ENCODE results near the gene TBC1D19.

Gene TBC1D19

GRCh38 chr4:26736621-26737020 is 152.7 kb downstream of the TBC1D19 start:
- Histone ChIP-seq H3K9me3 (ENCODE audit: low read length) (no peaks in the 10 kb centered on the region), H3K4me3 (ENCODE audit: low read depth in 1 of 2, low read length in 2 of 2) (no peak overlapping the region), H3K9ac (ENCODE audit: low read length) (no peak overlapping the region), H3K27me3 (ENCODE audit: control insufficient read depth in 1 of 2, insufficient read depth in 2 of 2, low read length in 2 of 2) (no peaks in the 10 kb centered on the region), H3K27ac (ENCODE audit: low read depth, low read length) (no peak overlapping the region), H3K36me3 (ENCODE audit: insufficient read depth, low read length) (no peaks in the 10 kb centered on the region), H3K4me1 (ENCODE audit: insufficient read depth, low read length) (no peaks in the 10 kb centered on the region)

GRCh38 chr4:26737385-26737784 is 153.5 kb downstream of the TBC1D19 start:
- Histone ChIP-seq H3K4me3 (ENCODE audit: low read depth in 1 of 2, low read length in 2 of 2) (no peak overlapping the region), H3K27ac (ENCODE audit: low read depth, low read length) (no peak overlapping the region), H3K9me3 (ENCODE audit: low read length) (no peaks in the 10 kb centered on the region), H3K27me3 (ENCODE audit: control insufficient read depth in 1 of 2, insufficient read depth in 2 of 2, low read length in 2 of 2) (no peaks in the 10 kb centered on the region), H3K9ac (ENCODE audit: low read length) (no peak overlapping the region), H3K36me3 (ENCODE audit: insufficient read depth, low read length) (no peaks in the 10 kb centered on the region), H3K4me1 (ENCODE audit: insufficient read depth, low read length) (no peaks in the 10 kb centered on the region)

- Histone ChIP-seq H3K27ac (ENCODE audit: low read depth, low read length) (no peak overlapping the region), H3K27me3 (ENCODE audit: control insufficient read depth in 1 of 2, insufficient read depth in 2 of 2, low read length in 2 of 2) (no peaks in the 10 kb centered on the region), H3K36me3 (ENCODE audit: insufficient read depth, low read length) (no peaks in the 10 kb centered on the region), H3K4me3 (ENCODE audit: low read depth in 1 of 2, low read length in 2 of 2) (no peak overlapping the region), H3K4me1 (ENCODE audit: insufficient read depth, low read length) (no peaks in the 10 kb centered on the region), H3K9me3 (ENCODE audit: low read length) (no peaks in the 10 kb centered on the region), H3K9ac (ENCODE audit: low read length) (no peak overlapping the region)
Measured at GRCh38 chr4:26741491-26741871, 157.6 kb downstream of the TBC1D19 start.

GRCh38 chr4:26746802-26747213 is 162.9 kb downstream of the TBC1D19 start:
- Histone ChIP-seq H3K4me1 (ENCODE audit: insufficient read depth, low read length) (no peaks in the 10 kb centered on the region), H3K4me3 (ENCODE audit: low read depth in 1 of 2, low read length in 2 of 2) (no peak overlapping the region), H3K9ac (ENCODE audit: low read length) (no peak overlapping the region), H3K27me3 (ENCODE audit: control insufficient read depth in 1 of 2, insufficient read depth in 2 of 2, low read length in 2 of 2) (no peaks in the 10 kb centered on the region), H3K9me3 (ENCODE audit: low read length) (no peaks in the 10 kb centered on the region), H3K27ac (ENCODE audit: low read depth, low read length) (no peak overlapping the region), H3K36me3 (ENCODE audit: insufficient read depth, low read length) (peaks cover 8% of the 10 kb centered on the region)

GRCh38 chr4:26748811-26749210 is 164.9 kb downstream of the TBC1D19 start:
- Histone ChIP-seq H3K27ac (ENCODE audit: low read depth, low read length) (no peak overlapping the region), H3K36me3 (ENCODE audit: insufficient read depth, low read length) (peaks cover 11% of the 10 kb centered on the region), H3K4me3 (ENCODE audit: low read depth in 1 of 2, low read length in 2 of 2) (no peak overlapping the region), H3K9me3 (ENCODE audit: low read length) (no peaks in the 10 kb centered on the region), H3K9ac (ENCODE audit: low read length) (no peak overlapping the region), H3K4me1 (ENCODE audit: insufficient read depth, low read length) (no peaks in the 10 kb centered on the region), H3K27me3 (ENCODE audit: control insufficient read depth in 1 of 2, insufficient read depth in 2 of 2, low read length in 2 of 2) (no peaks in the 10 kb centered on the region)

GRCh38 chr4:26749867-26750266 is 166.0 kb downstream of the TBC1D19 start:
- H3K27me3 ChIP-seq (ENCODE audit: control insufficient read depth in 1 of 2, insufficient read depth in 2 of 2, low read length in 2 of 2), result no peaks in the 10 kb centered on the region

GRCh38 chr4:26751004-26751403 is 167.1 kb downstream of the TBC1D19 start:
- no peak overlapping the region for H3K4me3 ChIP-seq (ENCODE audit: low read depth in 1 of 2, low read length in 2 of 2)
- H3K27ac ChIP-seq (ENCODE audit: low read depth, low read length), result no peak overlapping the region
- H3K36me3 ChIP-seq (ENCODE audit: insufficient read depth, low read length), result peaks cover 11% of the 10 kb centered on the region
- H3K27me3 ChIP-seq (ENCODE audit: control insufficient read depth in 1 of 2, insufficient read depth in 2 of 2, low read length in 2 of 2), result no peaks in the 10 kb centered on the region
- no peaks in the 10 kb centered on the region for H3K4me1 ChIP-seq (ENCODE audit: insufficient read depth, low read length)
- no peak overlapping the region for H3K9ac ChIP-seq (ENCODE audit: low read length)
- H3K9me3 ChIP-seq (ENCODE audit: low read length), result no peaks in the 10 kb centered on the region

More at GRCh38 chr4:26749867-26750266, 166.0 kb downstream of the TBC1D19 start:
- no peak overlapping the region for H3K27ac ChIP-seq (ENCODE audit: low read depth, low read length)
- no peak overlapping the region for H3K9ac ChIP-seq (ENCODE audit: low read length)
- H3K4me3 ChIP-seq (ENCODE audit: low read depth in 1 of 2, low read length in 2 of 2), result no peak overlapping the region
- no peaks in the 10 kb centered on the region for H3K4me1 ChIP-seq (ENCODE audit: insufficient read depth, low read length)
- H3K36me3 ChIP-seq (ENCODE audit: insufficient read depth, low read length), result peaks cover 11% of the 10 kb centered on the region
- H3K9me3 ChIP-seq (ENCODE audit: low read length), result no peaks in the 10 kb centered on the region

- peaks cover 11% of the 10 kb centered on the region for H3K36me3 ChIP-seq (ENCODE audit: insufficient read depth, low read length)
- no peaks in the 10 kb centered on the region for H3K4me1 ChIP-seq (ENCODE audit: insufficient read depth, low read length)
- no peak overlapping the region for H3K4me3 ChIP-seq (ENCODE audit: low read depth in 1 of 2, low read length in 2 of 2)
- no peak overlapping the region for H3K9ac ChIP-seq (ENCODE audit: low read length)
- no peak overlapping the region for H3K27ac ChIP-seq (ENCODE audit: low read depth, low read length)
- H3K9me3 ChIP-seq (ENCODE audit: low read length), result no peaks in the 10 kb centered on the region
- no peaks in the 10 kb centered on the region for H3K27me3 ChIP-seq (ENCODE audit: control insufficient read depth in 1 of 2, insufficient read depth in 2 of 2, low read length in 2 of 2)
Measured at GRCh38 chr4:26751838-26752237, 168.0 kb downstream of the TBC1D19 start.

- Histone ChIP-seq H3K4me1 (ENCODE audit: insufficient read depth, low read length) (no peaks in the 10 kb centered on the region), H3K36me3 (ENCODE audit: insufficient read depth, low read length) (peaks cover 9% of the 10 kb centered on the region), H3K9ac (ENCODE audit: low read length) (no peak overlapping the region), H3K27me3 (ENCODE audit: control insufficient read depth in 1 of 2, insufficient read depth in 2 of 2, low read length in 2 of 2) (no peaks in the 10 kb centered on the region), H3K9me3 (ENCODE audit: low read length) (no peaks in the 10 kb centered on the region), H3K27ac (ENCODE audit: low read depth, low read length) (no peak overlapping the region), H3K4me3 (ENCODE audit: low read depth in 1 of 2, low read length in 2 of 2) (no peak overlapping the region)
Measured at GRCh38 chr4:26753187-26753586, 169.3 kb downstream of the TBC1D19 start.

- Histone ChIP-seq H3K4me3 (ENCODE audit: low read depth in 1 of 2, low read length in 2 of 2) (no peak overlapping the region), H3K4me1 (ENCODE audit: insufficient read depth, low read length) (no peaks in the 10 kb centered on the region), H3K9ac (ENCODE audit: low read length) (no peak overlapping the region), H3K27me3 (ENCODE audit: control insufficient read depth in 1 of 2, insufficient read depth in 2 of 2, low read length in 2 of 2) (no peaks in the 10 kb centered on the region), H3K36me3 (ENCODE audit: insufficient read depth, low read length) (peaks cover 5% of the 10 kb centered on the region), H3K9me3 (ENCODE audit: low read length) (no peaks in the 10 kb centered on the region), H3K27ac (ENCODE audit: low read depth, low read length) (no peak overlapping the region)
Measured at GRCh38 chr4:26753617-26754016, 169.7 kb downstream of the TBC1D19 start.

- Histone ChIP-seq H3K27ac (ENCODE audit: low read depth, low read length) (no peak overlapping the region), H3K4me1 (ENCODE audit: insufficient read depth, low read length) (no peaks in the 10 kb centered on the region), H3K36me3 (ENCODE audit: insufficient read depth, low read length) (no peaks in the 10 kb centered on the region), H3K27me3 (ENCODE audit: control insufficient read depth in 1 of 2, insufficient read depth in 2 of 2, low read length in 2 of 2) (no peaks in the 10 kb centered on the region), H3K9ac (ENCODE audit: low read length) (no peak overlapping the region), H3K4me3 (ENCODE audit: low read depth in 1 of 2, low read length in 2 of 2) (no peak overlapping the region), H3K9me3 (ENCODE audit: low read length) (no peaks in the 10 kb centered on the region)
Measured at GRCh38 chr4:26757751-26758150, 173.9 kb downstream of the TBC1D19 start.

- H3K9ac ChIP-seq (ENCODE audit: low read length), result no peak overlapping the region
- H3K27me3 ChIP-seq (ENCODE audit: control insufficient read depth in 1 of 2, insufficient read depth in 2 of 2, low read length in 2 of 2), result no peaks in the 10 kb centered on the region
- H3K9me3 ChIP-seq (ENCODE audit: low read length), result no peaks in the 10 kb centered on the region
- no peak overlapping the region for H3K4me3 ChIP-seq (ENCODE audit: low read depth in 1 of 2, low read length in 2 of 2)
- H3K36me3 ChIP-seq (ENCODE audit: insufficient read depth, low read length), result no peaks in the 10 kb centered on the region
- no peak overlapping the region for H3K27ac ChIP-seq (ENCODE audit: low read depth, low read length)
- H3K4me1 ChIP-seq (ENCODE audit: insufficient read depth, low read length), result no peaks in the 10 kb centered on the region
Measured at GRCh38 chr4:26758899-26759298, 175.0 kb downstream of the TBC1D19 start.

Measured in muscle layer of colon (tissue), 2 donors.